DMS153 treated with DMSO at 0.1 percent for 48 hours (cell line): Measurements from ENCODE around the gene FOXM1.
"Not testable (repeated sequence)": the region's sequence is repeated elsewhere in the genome, so short reads cannot be mapped to it uniquely, and the experiment has no call there.

Source experiments
- DNase-seq: peaks from one replicate; lab custom pipeline; 2025; ENCODE audit not compliant: unreplicated experiment; lab: John Stamatoyannopoulos, UW

The FOXM1 gene

GRCh38 chr12:2884810-2885209, 7.8 kb upstream of the FOXM1 start:
- DNase-seq: no peak

- DNase-seq: no peak
Measured at GRCh38 chr12:2879853-2880252, 2.9 kb upstream of the FOXM1 start.

- peak; percentile 88 for DNase-seq
Measured at GRCh38 chr12:2877953-2878732, 1.2 kb upstream of the FOXM1 start.

- DNase-seq: no peak
Measured at GRCh38 chr12:2876431-2877046, 435 bp downstream of the FOXM1 start.

- not testable (repeated sequence) for DNase-seq
Measured at GRCh38 chr12:2868986-2869632, 7.9 kb downstream of the FOXM1 start.

- no peak for DNase-seq
Measured at GRCh38 chr12:2864198-2864597, 12.8 kb downstream of the FOXM1 start.

- DNase-seq: not testable (repeated sequence)
Measured at GRCh38 chr12:2863402-2863801, 13.6 kb downstream of the FOXM1 start.

- no peak for DNase-seq
Measured at GRCh38 chr12:2862876-2863275, 14.1 kb downstream of the FOXM1 start.

GRCh38 chr12:2860170-2860569, 16.8 kb downstream of the FOXM1 start:
- no peak for DNase-seq

- no peak for DNase-seq
Measured at GRCh38 chr12:2858944-2859421, 18.0 kb downstream of the FOXM1 start.

- DNase-seq: no peak
Measured at GRCh38 chr12:2858334-2858733, 18.6 kb downstream of the FOXM1 start.

GRCh38 chr12:2857576-2857975, 19.4 kb downstream of the FOXM1 start:
- no peak for DNase-seq

GRCh38 chr12:2857021-2857431, 19.9 kb downstream of the FOXM1 start, which contains the start of gene TEX52:
Gene TEX52, minus strand, starts transcription at chr12:2857039. Its CDS starts 13 bp downstream, at chr12:2857026.
- DNase-seq: no peak

GRCh38 chr12:2856051-2856450, 20.9 kb downstream of the FOXM1 start:
- no peak for DNase-seq

GRCh38 chr12:2855546-2855945, 21.4 kb downstream of the FOXM1 start:
- no peak for DNase-seq

GRCh38 chr12:2854669-2855453, 22.1 kb downstream of the FOXM1 start:
- no peak for DNase-seq

- peak; percentile 49 for DNase-seq
Measured at GRCh38 chr12:2853626-2854025, 23.3 kb downstream of the FOXM1 start.

GRCh38 chr12:2851931-2852330, 25.0 kb downstream of the FOXM1 start:
- no peak for DNase-seq

GRCh38 chr12:2845280-2845679, 31.7 kb downstream of the FOXM1 start:
- no peak for DNase-seq

GRCh38 chr12:2844786-2845185, 32.2 kb downstream of the FOXM1 start:
- no peak for DNase-seq

GRCh38 chr12:2842948-2843347, 34.0 kb downstream of the FOXM1 start:
- no peak for DNase-seq
